Upper lobe of left lung (tissue), 6 donors: ENCODE data around the gene PTPRN2. TPM values are rescaled to one million over a fixed set of nuclear protein-coding genes. Genes with fewer than 3 reads are reported as not detected.
A peak's percentile ranks its signal among the peaks of the same experiment; 100 is the strongest.
"Not testable (repeated sequence)": the region's sequence is repeated elsewhere in the genome, so short reads cannot be mapped to it uniquely, and the experiment has no call there.

ENCODE experiments used
- ATAC-seq, 2 donors: fragments of 200-7000 bp; cut with Tn5 transposase; one replicate each; pipeline ENCODE4 v1.9.1; 2022; ENCODE audit warnings: mild to moderate bottlenecking in 2 of 2, moderate library complexity in 2 of 2; ENCODE audit not compliant: low FRiP score in 2 of 2
- DNase-seq, 2 donors: peaks; one replicate each; pipeline ENCODE4 v3.0.0-alpha.2; 2019 to 2020
- H3K27ac ChIP-seq, 4 donors: fragments of 200-600 bp; sonication (generic); one replicate each; pipeline ENCODE4 v1.5.1; 2016 to 2019
- H3K27me3 ChIP-seq, 4 donors: fragments of 200-600 bp; sonication (generic); one replicate each; pipeline ENCODE4 v1.5.1; 2017 to 2019
- H3K36me3 ChIP-seq, 4 donors: fragments of 200-600 bp; sonication (generic); one replicate each; pipeline ENCODE4 v1.5.1; 2016 to 2019
- H3K4me1 ChIP-seq, 4 donors: fragments of 200-600 bp; sonication (generic); one replicate each; pipeline ENCODE4 v1.5.1; 2018 to 2019
- H3K4me3 ChIP-seq, 4 donors: fragments of 200-600 bp; sonication (generic); one replicate each; pipeline ENCODE4 v1.5.1; 2017 to 2019; ENCODE audit warnings: mild to moderate bottlenecking in 2 of 4, moderate library complexity in 1 of 4
- H3K9me3 ChIP-seq, 4 donors: fragments of 200-600 bp; sonication (generic); one replicate each; pipeline ENCODE4 v1.5.1; 2018 to 2019
- CTCF ChIP-seq, 6 experiments: fragments of 450-650 bp in 4 of 6; fragments of 200-600 bp in 2 of 6; sonication (generic) in 2 of 6; IDR thresholded peaks; one replicate each; pipeline ENCODE4 v1.5.1; 2016 to 2019; ENCODE audit warnings: antibody characterized with exemption in 6 of 6
- EP300 ChIP-seq, 4 donors: sonication (generic); formaldehyde crosslinking; IDR thresholded peaks; one replicate each; pipeline ENCODE4 v1.5.1; 2017; ENCODE audit warnings: antibody characterized with exemption in 4 of 4, control low read depth in 2 of 4
- POLR2A ChIP-seq, 4 donors: fragments of 450-650 bp; IDR thresholded peaks; one replicate each; pipeline ENCODE4 v1.5.1; 2016 to 2017; ENCODE audit warnings: antibody characterized with exemption in 4 of 4, mild to moderate bottlenecking in 2 of 4
- POLR2AphosphoS5 ChIP-seq, 2 donors: sonication (generic); formaldehyde crosslinking; IDR thresholded peaks; one replicate each; pipeline ENCODE4 v1.5.1; 2017; ENCODE audit warnings: antibody characterized with exemption in 2 of 2
- WGBS, 2 donors: methylation state at CpG; one replicate each; pipeline ENCODE4 v1.1.5; 2017 to 2018; 5-methylcytosine and 5-hydroxymethylcytosine counted together
- total RNA-seq, 6 donors: library from RNA; depleted of rRNA in 4 of 6; stranded (reverse); fragments of >200 nt in 4 of 6; gene quantifications; one replicate each; pipeline versions ENCODE4 v1.1.0 to v1.2.1, GENCODE V29; 2016 to 2021
- donor health status: DM: no; HTN: no; CAD: no; lungs with moderate emphysema.
- donor health status: DM: no; HTN: yes; CAD: no; lungs with severe emphysema.

PTPRN2 gene
- total RNA-seq: 1 to 10 TPM; 3.3 to 7.9 (median 5.2) TPM

- Histone ChIP-seq H3K4me3 (peak within 1 kb of the TSS in 3 of 4 donors; percentile 41 to 49 (median 47)), H3K36me3 (no peaks in the 10 kb centered on the region), H3K27me3 (peaks cover 0 to 18% (median 10%) of the 10 kb centered on the region in 4 donors), H3K27ac (no peak within 1 kb of the TSS), H3K9me3 (no peaks in the 10 kb centered on the region), H3K4me1 (peaks cover 14 to 26% (median 20%) of the 10 kb centered on the region in 4 donors)
- 0% methylated on average over 1 of the region's 110 CpGs; no CpG with 5 or more reads in 1 of the 2 donors for WGBS, 2 donors
- TF ChIP-seq POLR2AphosphoS5 (IDR thresholded peaks at IDR 0.05): no peak
- no peak for TF ChIP-seq POLR2A (IDR thresholded peaks at IDR 0.05)
- TF ChIP-seq CTCF (IDR thresholded peaks at IDR 0.05): no peak
- no peak for TF ChIP-seq EP300 (IDR thresholded peaks at IDR 0.05)
- ATAC-seq (peak; percentile 80 to 93), DNase-seq (peak; percentile 60 to 94)
Measured at GRCh38 chr7:158587162-158588084, at the start of gene PTPRN2. PTPRN2 (minus strand) TSS chr7:158587823.

GRCh38 chr7:158633055-158633956 is 45.7 kb upstream of the PTPRN2 start:
- H3K27me3 ChIP-seq: no peaks in the 10 kb centered on the region
- H3K4me3 ChIP-seq: no peak overlapping the region
- WGBS, 2 donors: 92 to 96% methylated on average over 10 to 11 of the region's 11 CpGs
- TF ChIP-seq POLR2AphosphoS5 (IDR thresholded peaks at IDR 0.05) (no peak), CTCF (IDR thresholded peaks at IDR 0.05) (no peak)
- DNase-seq: no peak
- H3K27ac ChIP-seq: no peak overlapping the region
- no peaks in the 10 kb centered on the region for H3K9me3 ChIP-seq
- ATAC-seq: no peak
- H3K36me3 ChIP-seq: peaks cover 0 to 6% (median 2%) of the 10 kb centered on the region in 4 donors
- no peaks in the 10 kb centered on the region for H3K4me1 ChIP-seq

- H3K4me3 ChIP-seq: no peak overlapping the region
- H3K9me3 ChIP-seq: no peaks in the 10 kb centered on the region
- H3K36me3 ChIP-seq: peaks cover 0 to 9% (median 3%) of the 10 kb centered on the region in 4 donors
- H3K4me1 ChIP-seq: no peaks in the 10 kb centered on the region
- TF ChIP-seq POLR2AphosphoS5 (IDR thresholded peaks at IDR 0.05) (no peak), POLR2A (IDR thresholded peaks at IDR 0.05) (no peak), EP300 (IDR thresholded peaks at IDR 0.05) (no peak), CTCF (IDR thresholded peaks at IDR 0.05) (no peak)
- no peak for DNase-seq
- 92 to 93% methylated on average over 3 of the region's 3 CpGs for WGBS, 2 donors
- H3K27me3 ChIP-seq: no peaks in the 10 kb centered on the region
- no peak overlapping the region for H3K27ac ChIP-seq
- ATAC-seq: no peak
Measured at GRCh38 chr7:158631574-158632195, 44.1 kb upstream of the PTPRN2 start.

GRCh38 chr7:158626289-158626688 is 38.7 kb upstream of the PTPRN2 start:
- DNase-seq, H3K27ac ChIP-seq, H3K4me3 ChIP-seq, H3K27me3 ChIP-seq, H3K4me1 ChIP-seq, ATAC-seq, H3K9me3 ChIP-seq, H3K36me3 ChIP-seq: not testable (repeated sequence)
- 91 to 94% methylated on average over 8 of the region's 8 CpGs for WGBS, 2 donors

GRCh38 chr7:158623241-158623640 is 35.6 kb upstream of the PTPRN2 start:
- DNase-seq (peak in 1 of 2 donors; percentile 77), ATAC-seq (no peak)
- no peaks in the 10 kb centered on the region for H3K4me1 ChIP-seq
- no peak overlapping the region for H3K4me3 ChIP-seq
- no peak overlapping the region for H3K27ac ChIP-seq
- no peak for TF ChIP-seq EP300 (IDR thresholded peaks at IDR 0.05)
- TF ChIP-seq CTCF (IDR thresholded peaks at IDR 0.05): no peak
- TF ChIP-seq POLR2AphosphoS5 (IDR thresholded peaks at IDR 0.05): no peak
- TF ChIP-seq POLR2A (IDR thresholded peaks at IDR 0.05): no peak
- no peaks in the 10 kb centered on the region for H3K9me3 ChIP-seq
- H3K27me3 ChIP-seq: no peaks in the 10 kb centered on the region
- 90 to 91% methylated on average over 13 of the region's 13 CpGs for WGBS, 2 donors
- peaks cover 0 to 4% (median 0%) of the 10 kb centered on the region in 4 donors for H3K36me3 ChIP-seq
